ENCODE data around the gene DEXI.

DNA sequence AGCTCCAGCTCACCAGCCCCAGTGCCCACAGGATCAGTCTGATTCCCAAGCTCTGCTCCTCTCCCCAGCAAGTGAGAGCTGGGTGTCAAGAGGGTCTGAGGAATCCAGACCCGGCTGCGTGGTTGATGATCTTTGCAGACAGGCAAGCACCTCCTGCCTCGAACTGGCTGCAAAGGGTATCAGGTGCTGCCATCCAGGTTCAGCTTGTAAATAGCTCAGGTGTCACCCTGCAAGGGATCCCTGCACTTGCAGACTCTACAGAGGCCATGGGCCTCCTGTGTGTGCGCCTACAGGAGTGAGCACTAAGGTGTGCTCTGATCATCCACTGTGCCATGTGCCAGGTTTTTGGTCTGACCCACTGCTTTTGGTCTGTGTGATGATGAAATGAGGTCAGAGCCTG, 16.2 kb downstream of the DEXI start:
- TF ChIP-seq, protein P1, sequence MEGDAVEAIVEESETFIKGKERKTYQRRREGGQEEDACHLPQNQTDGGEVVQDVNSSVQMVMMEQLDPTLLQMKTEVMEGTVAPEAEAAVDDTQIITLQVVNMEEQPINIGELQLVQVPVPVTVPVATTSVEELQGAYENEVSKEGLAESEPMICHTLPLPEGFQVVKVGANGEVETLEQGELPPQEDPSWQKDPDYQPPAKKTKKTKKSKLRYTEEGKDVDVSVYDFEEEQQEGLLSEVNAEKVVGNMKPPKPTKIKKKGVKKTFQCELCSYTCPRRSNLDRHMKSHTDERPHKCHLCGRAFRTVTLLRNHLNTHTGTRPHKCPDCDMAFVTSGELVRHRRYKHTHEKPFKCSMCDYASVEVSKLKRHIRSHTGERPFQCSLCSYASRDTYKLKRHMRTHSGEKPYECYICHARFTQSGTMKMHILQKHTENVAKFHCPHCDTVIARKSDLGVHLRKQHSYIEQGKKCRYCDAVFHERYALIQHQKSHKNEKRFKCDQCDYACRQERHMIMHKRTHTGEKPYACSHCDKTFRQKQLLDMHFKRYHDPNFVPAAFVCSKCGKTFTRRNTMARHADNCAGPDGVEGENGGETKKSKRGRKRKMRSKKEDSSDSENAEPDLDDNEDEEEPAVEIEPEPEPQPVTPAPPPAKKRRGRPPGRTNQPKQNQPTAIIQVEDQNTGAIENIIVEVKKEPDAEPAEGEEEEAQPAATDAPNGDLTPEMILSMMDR (IDR thresholded peaks at IDR 0.05), result no peak
- TF ChIP-seq POLR2A (IDR thresholded peaks at IDR 0.05), result no peak

Data from body of pancreas (tissue), 4 donors.